DLD1 (cell line): ENCODE measurements around the gene KSR2.

Experiments used
- in situ Hi-C: cut with HindIII; loops from 2 replicates; pipeline ENCODE4 v1.10.0; 2017; ENCODE audit warnings: low sequenced_read_pairs

KSR2 gene

DNA sequence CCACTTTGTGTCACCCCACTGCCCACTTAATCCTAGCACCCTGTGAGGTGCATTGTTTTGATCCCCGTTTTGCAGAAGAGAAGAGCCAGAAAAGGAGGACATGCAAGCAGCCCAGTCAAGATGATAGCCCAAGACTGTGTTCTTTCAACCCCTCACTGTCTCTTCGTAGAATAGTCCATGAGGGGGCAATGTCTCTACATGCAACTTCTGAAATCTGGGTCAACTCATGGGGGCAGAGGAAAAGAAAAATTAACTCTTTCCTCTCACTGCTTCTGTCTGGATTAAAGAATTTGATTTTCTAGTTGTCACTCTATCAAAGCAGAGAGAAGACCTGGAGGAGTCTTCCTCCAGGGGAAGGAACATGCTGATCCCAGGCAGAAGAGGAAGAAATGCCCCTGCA lies 377.8 kb downstream of the KSR2 start:
- in situ Hi-C loops = no loop called here

DNA sequence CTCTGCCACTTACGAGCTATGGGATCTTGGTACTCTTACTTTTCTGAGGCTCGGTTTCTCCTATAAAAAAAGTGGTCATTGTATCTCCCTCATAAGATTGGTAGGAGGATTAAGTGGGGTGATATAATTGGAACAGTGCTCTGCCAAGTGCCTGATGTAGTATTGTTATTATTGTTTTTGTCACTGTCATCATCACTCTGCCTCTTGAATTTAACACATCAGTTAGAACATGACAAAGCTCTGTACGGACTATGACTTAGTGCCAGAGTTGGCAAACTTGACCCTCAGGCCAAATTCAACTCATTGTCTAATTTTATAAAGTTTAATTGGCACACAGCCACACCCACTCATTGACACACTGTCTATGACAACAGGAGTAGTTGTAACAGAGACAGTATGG lies 378.4 kb downstream of the KSR2 start:
- in situ Hi-C loops = no loop called here

- in situ Hi-C loops = no loop called here
Measured at GRCh38 chr12:117589021-117589420, 379.8 kb downstream of the KSR2 start.

- in situ Hi-C loops = no loop called here
Measured at GRCh38 chr12:117587631-117588287, 381.0 kb downstream of the KSR2 start.

DNA sequence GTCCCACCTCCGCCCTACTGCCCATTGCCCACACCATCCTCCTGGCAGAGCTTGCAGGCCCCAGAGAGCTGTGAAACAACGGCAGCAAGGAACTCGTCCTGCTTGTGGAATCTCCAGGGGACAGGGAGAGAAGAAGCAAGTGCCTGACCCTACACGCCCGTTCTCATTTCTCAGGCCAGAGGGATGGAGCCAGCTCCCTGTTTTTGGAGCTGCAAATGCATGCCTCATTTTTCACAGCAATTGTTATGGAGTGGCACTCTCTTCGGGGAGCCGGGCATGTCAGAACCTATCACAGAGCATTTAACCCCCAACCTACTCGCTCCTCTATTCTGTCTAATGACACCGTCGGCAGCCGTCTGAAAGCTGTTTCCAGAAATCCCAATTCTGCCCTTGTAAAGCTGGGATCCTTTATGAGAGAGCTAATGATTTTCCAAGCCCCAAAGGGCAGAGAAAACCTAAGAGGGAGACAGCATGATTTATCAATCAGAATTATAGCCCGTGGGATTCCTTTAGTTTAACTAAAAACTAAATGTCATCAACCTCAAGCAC lies 385.0 kb downstream of the KSR2 start:
- in situ Hi-C loops = no loop called here

- in situ Hi-C loops = no loop called here
Measured at GRCh38 chr12:117583092-117583491, 385.7 kb downstream of the KSR2 start.

GRCh38 chr12:117582135-117582784 lies 386.5 kb downstream of the KSR2 start:
- in situ Hi-C loops = no loop called here

- in situ Hi-C loops = no loop called here
Measured at GRCh38 chr12:117580718-117581062, 388.1 kb downstream of the KSR2 start.

- in situ Hi-C loops = no loop called here
Measured at GRCh38 chr12:117580015-117580717, 388.6 kb downstream of the KSR2 start.

GRCh38 chr12:117577122-117577657 lies 391.6 kb downstream of the KSR2 start:
- in situ Hi-C loops = no loop called here

GRCh38 chr12:117576053-117576452 lies 392.7 kb downstream of the KSR2 start:
- in situ Hi-C loops = no loop called here

GRCh38 chr12:117574655-117575054 lies 394.1 kb downstream of the KSR2 start:
- in situ Hi-C loops = loop anchor here (5.0 kb wide), 1 partner anchor 102 kb away; no protein-coding TSS in a partner anchor

DNA sequence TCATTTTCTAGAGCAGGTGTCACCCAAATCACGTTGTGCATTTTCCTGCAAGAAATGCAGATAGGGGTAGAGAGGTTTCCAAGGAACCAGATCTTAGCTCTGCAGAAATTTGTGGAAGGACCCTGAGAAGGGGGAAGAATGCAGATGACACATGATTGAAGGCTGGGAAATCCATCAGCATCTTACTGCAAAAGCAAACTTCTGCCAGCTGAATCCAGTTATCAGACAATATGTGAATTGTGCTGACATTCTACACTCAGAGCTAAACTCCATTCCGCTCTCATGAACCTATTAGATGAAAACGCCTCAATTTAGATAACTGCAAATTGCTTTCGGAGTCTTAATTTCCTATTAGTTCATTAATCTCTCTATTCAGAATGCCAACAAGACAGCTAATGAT lies 396.0 kb downstream of the KSR2 start:
- in situ Hi-C loops = loop anchor here (5.0 kb wide), 1 partner anchor 100 kb away; no protein-coding TSS in a partner anchor

GRCh38 chr12:117571321-117571720 lies 397.5 kb downstream of the KSR2 start:
- in situ Hi-C loops = loop anchor here (5.0 kb wide), 1 partner anchor 99 kb away; no protein-coding TSS in a partner anchor

GRCh38 chr12:117570608-117571007 lies 398.2 kb downstream of the KSR2 start:
- in situ Hi-C loops = loop anchor here (5.0 kb wide), 1 partner anchor 98 kb away; no protein-coding TSS in a partner anchor

DNA sequence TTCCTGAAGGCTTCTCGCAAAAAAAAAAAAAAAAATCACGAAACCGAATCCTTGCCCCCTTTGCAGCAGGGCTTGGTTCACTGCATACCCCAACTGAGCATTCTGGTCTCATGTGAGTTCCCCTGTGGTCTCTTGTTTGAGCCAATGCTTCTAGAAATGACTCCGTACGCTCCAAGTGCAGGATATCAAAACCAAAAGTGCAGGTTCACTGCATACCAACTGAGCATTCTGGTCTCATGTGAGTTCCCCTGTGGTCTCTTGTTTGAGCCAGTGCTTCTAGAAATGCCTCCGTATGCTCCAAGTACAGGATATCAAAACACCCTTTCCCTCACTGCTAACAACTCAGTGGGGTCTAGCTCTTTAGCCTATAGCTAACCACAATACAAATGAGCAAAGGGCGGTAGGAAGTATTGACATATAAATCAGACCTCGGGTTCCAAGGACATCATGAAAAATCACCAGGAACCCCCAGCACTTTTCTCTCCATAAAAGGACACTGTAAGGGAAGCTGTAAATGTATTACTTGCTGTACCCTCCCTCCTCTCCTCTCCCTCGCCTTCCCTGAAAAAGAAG lies 401.1 kb downstream of the KSR2 start:
- in situ Hi-C loops = no loop called here

DNA sequence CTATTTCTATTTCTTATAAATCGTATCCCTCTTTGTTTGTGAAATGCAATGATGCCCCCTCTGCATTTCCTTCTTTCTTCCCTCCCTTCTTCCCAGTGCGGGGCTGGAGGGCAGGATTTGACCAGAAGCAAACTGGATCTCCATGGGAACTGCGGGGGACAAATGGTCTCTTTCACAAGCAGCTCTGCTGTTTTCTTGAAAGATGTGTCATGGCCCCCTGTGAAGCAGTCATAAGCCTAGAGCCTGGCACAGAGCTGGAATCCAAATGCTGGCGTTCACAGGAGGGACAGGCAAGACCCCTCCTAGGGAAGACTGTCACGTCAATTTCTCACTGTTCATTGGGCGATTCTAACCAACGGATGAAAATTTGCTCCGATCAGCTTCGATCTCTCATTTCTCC lies 403.9 kb downstream of the KSR2 start:
- in situ Hi-C loops = no loop called here

DNA sequence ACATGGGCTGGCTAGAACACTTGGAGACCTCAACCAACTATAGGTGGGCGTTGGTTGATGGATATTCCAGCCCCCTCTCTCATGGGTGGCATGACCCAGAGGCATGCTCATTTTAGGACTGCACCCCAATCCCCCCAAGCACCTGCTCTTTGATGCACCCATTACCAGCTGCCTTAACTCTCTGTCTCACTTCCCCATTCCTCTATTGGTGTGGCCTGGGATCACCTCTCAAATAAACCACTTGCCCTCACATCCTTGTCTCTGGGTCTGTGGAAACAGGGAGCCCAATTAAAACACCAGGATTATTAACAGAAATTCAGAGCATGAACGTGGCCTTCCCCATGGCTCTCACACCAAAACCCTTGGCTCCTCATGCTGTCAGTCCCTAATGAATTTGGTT lies 405.1 kb downstream of the KSR2 start:
- in situ Hi-C loops = no loop called here

DNA sequence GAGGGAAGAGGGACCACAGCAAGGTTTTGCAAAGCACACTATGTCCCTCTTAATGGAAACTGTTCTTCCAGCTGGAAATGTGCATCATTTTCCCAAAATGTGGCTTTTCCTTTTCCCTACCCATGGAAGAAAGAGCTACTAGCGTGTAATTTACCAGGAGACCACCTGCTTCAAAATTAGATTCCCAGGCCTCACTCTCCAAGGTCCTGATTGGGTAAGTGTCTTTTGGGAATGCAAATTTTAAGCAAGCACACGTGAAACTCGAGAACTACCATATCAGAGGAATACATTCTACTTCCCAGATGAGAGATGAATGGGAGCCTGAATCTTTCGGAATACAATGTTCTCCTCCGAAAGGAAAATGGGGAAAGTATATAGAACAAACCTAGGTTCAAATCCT lies 405.8 kb downstream of the KSR2 start:
- in situ Hi-C loops = no loop called here

DNA sequence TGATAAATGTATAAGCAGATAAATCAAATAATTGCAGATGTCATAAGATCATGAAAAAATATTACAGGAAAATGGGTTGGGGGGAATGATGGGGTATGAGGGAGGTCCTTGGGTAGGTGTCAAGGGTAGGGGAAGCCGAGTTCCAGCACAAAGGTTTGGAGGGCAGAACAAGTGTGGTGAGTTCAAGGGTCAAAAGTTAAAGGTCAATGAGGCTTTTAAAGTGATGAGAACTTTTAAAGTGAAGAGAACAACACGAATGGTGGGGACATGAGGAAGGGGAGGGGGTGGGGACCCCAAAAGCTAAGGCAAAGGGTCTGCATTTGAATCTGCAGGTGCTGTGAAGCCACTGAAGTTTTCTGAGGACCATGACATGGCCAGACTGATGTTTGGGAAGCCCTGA lies 406.8 kb downstream of the KSR2 start:
- in situ Hi-C loops = no loop called here

- in situ Hi-C loops = no loop called here
Measured at GRCh38 chr12:117559978-117560377, 408.8 kb downstream of the KSR2 start.
